Glomerular visceral epithelial cell (primary cell): ENCODE data around the gene PRPF31.

Experiments
- DNase-seq: peaks from one replicate; pipeline ENCODE4 v3.0.0-alpha.2; 2016; ENCODE audit errors: extremely low spot score

Gene PRPF31

DNA sequence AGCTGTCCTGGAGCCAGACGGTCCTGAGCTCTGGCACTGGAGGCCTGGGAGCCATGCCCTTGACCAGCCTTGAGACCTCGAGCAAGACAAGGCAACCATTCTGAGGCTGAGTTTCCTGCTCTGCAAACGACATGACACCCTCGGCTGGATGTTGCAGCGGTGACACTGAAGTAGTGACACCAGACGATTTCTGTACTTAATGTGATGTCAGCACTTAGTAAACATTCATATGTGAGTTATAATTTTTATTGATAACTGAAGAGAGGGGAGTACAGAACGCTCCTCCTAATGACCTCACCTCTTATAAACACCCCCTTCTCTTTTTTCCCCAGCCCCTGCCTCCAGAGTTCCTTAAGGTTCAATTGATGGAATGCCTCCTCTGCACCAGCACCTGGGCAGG, 7.1 kb upstream of the PRPF31 start:
- no peak for DNase-seq

DNA sequence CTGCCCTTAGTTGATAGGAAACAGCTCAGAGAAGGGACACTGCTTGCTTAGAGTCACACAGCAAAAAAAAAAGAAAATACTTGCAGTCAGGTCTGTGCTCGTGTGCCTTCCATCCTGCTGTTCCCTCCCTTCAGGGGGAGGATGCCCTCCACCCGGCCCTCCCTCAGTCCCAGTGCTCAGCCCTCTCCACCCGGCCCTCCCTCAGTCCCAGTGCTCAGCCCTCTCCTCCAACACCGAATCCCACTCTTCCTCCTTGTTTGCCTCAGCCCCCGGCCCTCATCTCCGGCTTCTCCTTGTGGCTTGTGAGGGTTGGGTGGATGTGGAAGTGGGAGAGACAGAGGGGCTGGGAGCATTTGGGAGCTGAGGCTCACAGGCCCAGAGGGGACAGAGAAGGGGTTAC, 5.9 kb upstream of the PRPF31 start:
- no peak for DNase-seq

- DNase-seq: peak; percentile 55
These were observed 1.0 kb upstream of the PRPF31 start for GRCh38 chr19:54114340-54115108.

GRCh38 chr19:54121259-54121658, 5.7 kb downstream of the PRPF31 start:
- DNase-seq: no peak

- no peak for DNase-seq
These were observed 8.1 kb downstream of the PRPF31 start for GRCh38 chr19:54123682-54124081.

- DNase-seq: no peak
These were observed 8.8 kb downstream of the PRPF31 start for GRCh38 chr19:54124393-54124792.

GRCh38 chr19:54125713-54126112, 10.2 kb downstream of the PRPF31 start:
- no peak for DNase-seq

- no peak for DNase-seq
These were observed 12.3 kb downstream of the PRPF31 start for GRCh38 chr19:54127688-54128440.

GRCh38 chr19:54128441-54128725, 12.8 kb downstream of the PRPF31 start:
- DNase-seq: no peak

DNA sequence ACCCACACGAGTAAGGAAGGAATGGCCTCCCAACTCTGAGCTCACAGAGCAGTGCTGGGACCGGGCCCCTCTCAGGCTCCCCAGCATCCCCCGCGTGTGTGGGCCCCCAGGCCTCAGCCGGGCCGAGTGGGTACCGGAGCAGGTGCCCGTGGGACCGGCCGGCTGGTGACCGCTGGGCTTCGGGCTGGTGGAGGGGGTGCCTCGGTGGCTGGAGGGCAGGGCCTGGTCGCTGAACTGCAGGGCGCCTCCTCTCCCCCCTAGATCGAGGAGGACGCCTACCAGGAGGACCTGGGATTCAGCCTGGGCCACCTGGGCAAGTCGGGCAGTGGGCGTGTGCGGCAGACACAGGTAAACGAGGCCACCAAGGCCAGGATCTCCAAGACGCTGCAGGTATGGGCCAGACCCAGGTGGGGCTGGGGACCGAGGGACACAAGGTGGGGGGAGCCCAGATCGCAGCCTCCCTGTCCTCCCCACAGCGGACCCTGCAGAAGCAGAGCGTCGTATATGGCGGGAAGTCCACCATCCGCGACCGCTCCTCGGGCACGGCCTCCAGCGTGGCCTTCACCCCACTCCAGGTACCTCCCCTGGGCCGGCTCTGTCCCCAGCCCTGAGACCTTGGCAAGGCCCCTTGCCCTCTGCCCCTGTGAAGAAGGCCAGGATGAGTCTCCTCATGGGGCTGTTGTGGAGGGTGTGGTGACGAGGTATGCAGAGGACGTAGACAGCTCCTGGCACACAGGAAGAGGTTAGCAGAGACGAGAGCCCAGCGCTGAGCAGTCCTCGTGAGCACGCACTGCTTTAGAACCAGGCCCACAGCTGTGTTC, 13.5 kb downstream of the PRPF31 start:
- DNase-seq: no peak

DNA sequence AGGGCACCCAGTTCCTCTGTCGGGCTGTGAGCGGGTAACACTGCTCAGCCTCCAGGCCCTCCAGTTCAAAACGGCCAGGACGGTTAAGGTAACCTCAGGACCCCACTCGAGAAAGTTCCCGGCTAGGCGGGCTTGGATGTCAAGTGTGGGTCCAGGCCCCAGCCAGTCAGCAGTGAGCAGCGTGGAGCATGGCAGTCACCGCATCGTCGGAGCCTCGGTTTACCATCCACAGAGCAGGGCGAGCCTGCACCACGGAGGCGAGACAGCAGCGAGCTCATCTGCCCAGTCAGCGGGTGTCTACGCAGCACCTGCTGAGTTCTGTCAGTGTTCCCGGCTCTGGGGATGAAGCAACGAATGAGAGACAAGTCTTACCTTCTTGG, 14.1 kb downstream of the PRPF31 start:
- no peak for DNase-seq

- peak; percentile 90 for DNase-seq
These were observed 17.9 kb downstream of the PRPF31 start for GRCh38 chr19:54133312-54133956.

DNA sequence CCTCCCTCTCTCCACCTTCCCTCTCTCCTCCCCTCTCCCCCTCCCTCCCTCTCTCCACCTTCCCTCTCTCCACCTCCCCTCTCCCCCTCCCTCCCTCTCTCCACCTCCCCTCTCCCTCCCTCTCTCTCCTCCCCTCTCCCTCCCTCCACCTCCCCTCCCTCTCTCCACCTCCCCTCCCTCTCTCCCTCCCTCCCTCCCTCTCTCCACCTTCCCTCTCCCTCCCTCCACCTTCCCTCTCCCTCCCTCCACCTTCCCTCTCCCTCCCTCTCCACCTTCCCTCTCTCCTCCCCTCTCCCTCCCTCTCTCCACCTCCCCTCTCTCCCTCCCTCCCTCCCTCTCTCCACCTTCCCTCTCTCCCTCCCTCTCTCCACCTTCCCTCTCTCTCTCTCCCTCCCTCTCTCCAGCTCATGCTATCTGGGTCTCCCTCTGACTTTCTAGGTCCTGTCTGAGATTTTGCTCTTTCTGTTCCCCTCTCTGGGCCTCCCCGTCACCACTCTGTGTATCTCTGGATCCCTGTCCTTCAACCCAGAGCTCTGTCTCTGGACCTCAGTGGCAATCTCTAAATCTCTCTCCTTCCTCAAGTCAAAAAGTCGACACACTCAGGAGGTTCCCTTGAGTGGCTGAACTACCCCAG, 18.5 kb downstream of the PRPF31 start:
- no peak for DNase-seq

GRCh38 chr19:54136086-54136863, 20.7 kb downstream of the PRPF31 start:
- DNase-seq: no peak

GRCh38 chr19:54136864-54137698, 21.5 kb downstream of the PRPF31 start:
- DNase-seq: peak; percentile 100

- DNase-seq: peak; percentile 34
These were observed 22.3 kb downstream of the PRPF31 start, which contains the start of gene CNOT3 for GRCh38 chr19:54137699-54138488. TSS of gene CNOT3 (plus strand) at chr19:54137762. CDS start at chr19:54142979, 5,217 bp downstream.

DNA sequence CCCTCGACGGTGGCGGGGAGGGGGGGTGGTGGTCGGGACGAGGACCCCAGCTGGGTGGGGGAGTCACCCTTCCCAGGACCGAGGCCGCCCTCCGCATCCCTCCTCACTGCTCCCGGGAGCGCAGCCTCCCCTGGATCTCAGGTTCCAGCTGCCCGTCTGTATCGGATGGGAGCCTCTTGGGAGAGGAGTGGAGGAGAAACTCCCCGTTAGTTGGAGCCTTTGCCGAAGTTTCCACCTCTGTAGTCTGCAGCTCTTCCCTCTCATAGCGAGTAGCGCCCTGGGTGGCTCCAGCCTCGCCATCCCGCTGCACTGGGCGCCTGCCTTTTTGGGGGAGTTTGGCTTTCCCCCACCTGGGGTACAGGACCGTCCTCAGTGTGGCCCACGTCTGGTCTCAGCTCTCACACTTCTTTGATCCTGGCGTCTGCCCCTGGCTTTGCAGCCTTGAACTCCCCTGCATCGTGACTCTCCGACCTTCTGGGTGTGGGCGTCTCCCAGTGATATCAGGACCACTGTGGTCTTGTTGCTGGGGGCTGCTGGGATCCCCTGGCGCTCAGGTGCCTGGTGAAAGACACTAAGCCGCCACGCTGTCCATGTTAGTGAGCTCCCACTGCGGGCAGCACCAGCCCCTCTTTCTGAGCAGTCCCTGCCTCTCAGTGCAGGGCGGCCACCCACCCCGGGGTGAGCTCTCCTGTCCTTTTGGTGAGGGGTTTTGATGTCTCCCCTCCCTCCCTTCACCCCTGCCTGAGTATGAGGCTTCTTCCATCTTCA, 23.1 kb downstream of the PRPF31 start:
- DNase-seq: no peak

DNA sequence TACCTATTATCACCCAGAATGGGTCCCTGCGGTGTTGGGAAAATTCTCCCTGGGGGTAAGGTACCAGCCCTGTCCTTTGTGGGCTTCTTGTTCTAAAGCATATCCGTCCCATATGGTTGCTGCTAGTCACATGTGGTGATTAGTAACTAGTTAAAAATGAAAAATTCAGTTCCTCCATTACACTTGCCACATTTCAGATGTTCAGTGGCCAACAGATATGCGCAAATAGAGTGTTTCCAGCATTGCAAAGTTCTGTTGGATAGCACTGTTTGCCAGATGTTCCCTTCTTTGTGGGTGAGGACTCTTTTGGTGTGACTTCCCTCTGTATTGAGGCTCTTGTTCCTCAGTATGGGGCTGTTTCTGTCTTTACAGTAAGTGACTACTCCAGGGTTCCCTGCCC, 25.8 kb downstream of the PRPF31 start:
- DNase-seq: no peak
